MCF 10A (cell line): ENCODE results near the gene HES5. TPM values are rescaled to one million over a fixed set of nuclear protein-coding genes. Genes with fewer than 3 reads are reported as not detected.

Experiments
- BruUV-seq: library from RNA; stranded (reverse); fragments of 400-500 nt; replicated peaks from 2 replicates; lab custom pipeline; 2021; lab: Mats Ljungman, UMichigan
- CTCF ChIA-PET: fragments of 300-600 bp; sonication (Branson Sonifier 250); formaldehyde crosslinking; extraction: SDS; loops from one replicate; lab custom pipeline; 2021; ENCODE audit warnings: antibody characterized with exemption, inconsistent platforms; lab: Yijun Ruan, JAX
- POLR2A ChIA-PET: fragments of 300-600, 350-650 bp; sonication (Branson Sonifier 250); formaldehyde crosslinking; extraction: SDS; loops from one replicate; lab custom pipeline; 2020; ENCODE audit warnings: antibody characterized with exemption, inconsistent platforms; lab: Yijun Ruan, JAX
- DNase-seq: peaks from one replicate; pipeline ENCODE4 v3.0.0-alpha.2; 2018; ENCODE audit not compliant: unreplicated experiment
- H3K27ac Mint-ChIP-seq: one replicate; pipeline ENCODE4 v1.8.0; 2022; ENCODE audit warnings: mild to moderate bottlenecking, low read depth, mixed read lengths; ENCODE audit not compliant: unreplicated experiment
- H3K27me3 Mint-ChIP-seq: one replicate; pipeline ENCODE4 v1.8.0; 2022; ENCODE audit warnings: mixed read lengths; ENCODE audit not compliant: insufficient read depth, unreplicated experiment
- H3K36me3 Mint-ChIP-seq: one replicate; pipeline ENCODE4 v1.8.0; 2022; ENCODE audit warnings: mild to moderate bottlenecking, moderate library complexity, mixed read lengths; ENCODE audit not compliant: insufficient read depth, unreplicated experiment
- H3K4me1 Mint-ChIP-seq: one replicate; pipeline ENCODE4 v1.8.0; 2022; ENCODE audit warnings: mixed read lengths; ENCODE audit not compliant: insufficient read depth, unreplicated experiment
- H3K4me3 Mint-ChIP-seq: one replicate; pipeline ENCODE4 v1.8.0; 2022; ENCODE audit warnings: mild to moderate bottlenecking, moderate library complexity, mixed read lengths; ENCODE audit not compliant: unreplicated experiment
- H3K9me3 Mint-ChIP-seq: one replicate; pipeline ENCODE4 v1.8.0; 2022; ENCODE audit warnings: mixed read lengths; ENCODE audit not compliant: unreplicated experiment
- CTCF ChIP-seq: fragments of 200-600 bp; IDR thresholded peaks from one replicate; pipeline ENCODE4 v1.8.0; 2022; ENCODE audit warnings: antibody characterized with exemption, mild to moderate bottlenecking; ENCODE audit not compliant: unreplicated experiment
- intact Hi-C: fragments of 100-400 bp; cut with micrococcal nuclease; formaldehyde crosslinking; loops from 2 replicates; pipeline ENCODE4 v1.14.1; 2022
- total RNA-seq: library from RNA; stranded (reverse); gene quantifications from 2 replicates; pipeline ENCODE4 v1.2.3, GENCODE V29; 2022

The HES5 gene
- total RNA-seq, 1 experiment from 2014 or later: not detected

- ChIA-PET POLR2A (no interaction called here), CTCF (no interaction called here)
- BruUV-seq: no TSS peak
- DNase-seq: no peak
- no peaks in the 10 kb centered on the region for H3K27me3 Mint-ChIP-seq
- H3K4me1 Mint-ChIP-seq: peaks cover 8% of the 10 kb centered on the region
- TF ChIP-seq CTCF: no peak
- no peak overlapping the region for H3K27ac Mint-ChIP-seq
- H3K36me3 Mint-ChIP-seq: peaks cover 23% of the 10 kb centered on the region
- intact Hi-C loops: no loop called here
- H3K9me3 Mint-ChIP-seq: no peaks in the 10 kb centered on the region
- no peak overlapping the region for H3K4me3 Mint-ChIP-seq
Observed at GRCh38 chr1:2503554-2504224, 26.4 kb downstream of the HES5 start.

GRCh38 chr1:2502661-2503553 is 27.2 kb downstream of the HES5 start:
- intact Hi-C loops: no loop called here
- H3K4me3 Mint-ChIP-seq: no peak overlapping the region
- CTCF ChIA-PET: no interaction called here
- peaks cover 8% of the 10 kb centered on the region for H3K4me1 Mint-ChIP-seq
- no peaks in the 10 kb centered on the region for H3K9me3 Mint-ChIP-seq
- H3K27ac Mint-ChIP-seq: no peak overlapping the region
- no peak for DNase-seq
- peaks cover 17% of the 10 kb centered on the region for H3K36me3 Mint-ChIP-seq
- BruUV-seq: no TSS peak
- POLR2A ChIA-PET: interaction anchor here (0.7 kb wide), 1 partner anchor 13 kb away, joined by 4 read pairs; no protein-coding TSS in a partner anchor
- TF ChIP-seq CTCF: no peak
- no peaks in the 10 kb centered on the region for H3K27me3 Mint-ChIP-seq

- H3K27me3 Mint-ChIP-seq: no peaks in the 10 kb centered on the region
- CTCF ChIA-PET: no interaction called here
- H3K9me3 Mint-ChIP-seq: no peaks in the 10 kb centered on the region
- H3K27ac Mint-ChIP-seq: no peak overlapping the region
- no peak for TF ChIP-seq CTCF
- no TSS peak for BruUV-seq
- intact Hi-C loops: no loop called here
- H3K36me3 Mint-ChIP-seq: peaks cover 17% of the 10 kb centered on the region
- POLR2A ChIA-PET: no interaction called here
- no peak overlapping the region for H3K4me3 Mint-ChIP-seq
- H3K4me1 Mint-ChIP-seq: peaks cover 8% of the 10 kb centered on the region
- no peak for DNase-seq
Observed at GRCh38 chr1:2502210-2502609, 27.9 kb downstream of the HES5 start.

- intact Hi-C loops: no loop called here
- no peaks in the 10 kb centered on the region for H3K27me3 Mint-ChIP-seq
- peaks cover 17% of the 10 kb centered on the region for H3K36me3 Mint-ChIP-seq
- no peaks in the 10 kb centered on the region for H3K9me3 Mint-ChIP-seq
- DNase-seq: no peak
- POLR2A ChIA-PET: no interaction called here
- no TSS peak for BruUV-seq
- peaks cover 8% of the 10 kb centered on the region for H3K4me1 Mint-ChIP-seq
- H3K27ac Mint-ChIP-seq: no peak overlapping the region
- CTCF ChIA-PET: no interaction called here
- H3K4me3 Mint-ChIP-seq: no peak overlapping the region
- no peak for TF ChIP-seq CTCF
Observed at GRCh38 chr1:2501820-2502119, 28.3 kb downstream of the HES5 start.
